ENCODE results near the gene RIIAD1. TPM values are rescaled to one million over a fixed set of nuclear protein-coding genes. Genes with fewer than 3 reads are reported as not detected.

Gene RIIAD1
- polyA plus RNA-seq, 1 experiment: not detected

- POLR2A ChIA-PET: interaction anchor here (0.6 kb wide), 1 partner anchor 157 kb away, joined by 7 read pairs; no protein-coding TSS in a partner anchor
- Histone ChIP-seq H3K27me3 (ENCODE audit: control insufficient read depth, insufficient read depth, low read length) (no peaks in the 10 kb centered on the region), H3K4me3 (ENCODE audit: low read depth, low read length) (no peak overlapping the region), H3K9me3 (ENCODE audit: control insufficient read depth, insufficient read depth, low read length) (no peaks in the 10 kb centered on the region), H3K27ac (ENCODE audit: low read depth, low read length) (no peak overlapping the region)
- DNase-seq (ENCODE audit: low read depth, low spot score): no peak
- TF ChIP-seq CTCF (IDR thresholded peaks at IDR 0.05; ENCODE audit: low read depth, low read length): no peak
- CTCF ChIA-PET: interaction anchor here (0.6 to 1.7 kb wide), 12 partner anchors 8 to 244 kb away, joined by 3 to 8 read pairs (median 4); no protein-coding TSS in a partner anchor
These were observed 29.1 kb upstream of the RIIAD1 start for GRCh38 chr1:151692226-151692625.

- POLR2A ChIA-PET: no interaction called here
- TF ChIP-seq CTCF (IDR thresholded peaks at IDR 0.05; ENCODE audit: low read depth, low read length): peak; percentile 82
- DNase-seq (ENCODE audit: low read depth, low spot score): no peak
- H3K27me3 ChIP-seq (ENCODE audit: control insufficient read depth, insufficient read depth, low read length): no peaks in the 10 kb centered on the region
- no peak overlapping the region for H3K4me3 ChIP-seq (ENCODE audit: low read depth, low read length)
- CTCF ChIA-PET: interaction anchor here (0.5 to 2.4 kb wide), 24 partner anchors 9 to 308 kb away, joined by 3 to 21 read pairs (median 4); no protein-coding TSS in a partner anchor
- H3K9me3 ChIP-seq (ENCODE audit: control insufficient read depth, insufficient read depth, low read length): no peaks in the 10 kb centered on the region
- H3K27ac ChIP-seq (ENCODE audit: low read depth, low read length): no peak overlapping the region
These were observed 28.2 kb upstream of the RIIAD1 start for GRCh38 chr1:151693057-151693651.

- DNase-seq (ENCODE audit: low read depth, low spot score): no peak
- H3K27me3 ChIP-seq (ENCODE audit: control insufficient read depth, insufficient read depth, low read length): no peaks in the 10 kb centered on the region
- no peak for TF ChIP-seq CTCF (IDR thresholded peaks at IDR 0.05; ENCODE audit: low read depth, low read length)
- no peaks in the 10 kb centered on the region; the same call in 1 of the 2 replicates for H3K9me3 ChIP-seq (ENCODE audit: control insufficient read depth, insufficient read depth, low read length)
- ChIA-PET CTCF (no interaction called here), POLR2A (interaction anchor here (0.7 kb wide), 1 partner anchor 11 kb away, joined by 3 read pairs; no protein-coding TSS in a partner anchor)
- H3K4me3 ChIP-seq (ENCODE audit: low read depth, low read length): no peak overlapping the region
- H3K27ac ChIP-seq (ENCODE audit: low read depth, low read length): no peak overlapping the region
These were observed 19.8 kb upstream of the RIIAD1 start for GRCh38 chr1:151701515-151701914.

- ChIA-PET CTCF (no interaction called here), POLR2A (no interaction called here)
- H3K27me3 ChIP-seq (ENCODE audit: control insufficient read depth, insufficient read depth, low read length): no peaks in the 10 kb centered on the region
- H3K27ac ChIP-seq (ENCODE audit: low read depth, low read length): no peak overlapping the region
- no peak for TF ChIP-seq CTCF (IDR thresholded peaks at IDR 0.05; ENCODE audit: low read depth, low read length)
- no peak for DNase-seq (ENCODE audit: low read depth, low spot score)
- H3K4me3 ChIP-seq (ENCODE audit: low read depth, low read length): no peak overlapping the region
- no peaks in the 10 kb centered on the region; the same call in 1 of the 2 replicates for H3K9me3 ChIP-seq (ENCODE audit: control insufficient read depth, insufficient read depth, low read length)
These were observed 18.4 kb upstream of the RIIAD1 start for GRCh38 chr1:151702936-151703335.

- DNase-seq (ENCODE audit: low read depth, low spot score): no peak
- Histone ChIP-seq H3K4me3 (ENCODE audit: low read depth, low read length) (no peak overlapping the region), H3K27me3 (ENCODE audit: control insufficient read depth, insufficient read depth, low read length) (no peaks in the 10 kb centered on the region), H3K9me3 (ENCODE audit: control insufficient read depth, insufficient read depth, low read length) (no peaks in the 10 kb centered on the region; the same call in 1 of the 2 replicates), H3K27ac (ENCODE audit: low read depth, low read length) (no peak overlapping the region)
- ChIA-PET POLR2A (no interaction called here), CTCF (no interaction called here)
- no peak for TF ChIP-seq CTCF (IDR thresholded peaks at IDR 0.05; ENCODE audit: low read depth, low read length)
These were observed 17.5 kb upstream of the RIIAD1 start for GRCh38 chr1:151703813-151704212.
